ENCODE data around the gene CYP3A7. TPM values are rescaled to one million over a fixed set of nuclear protein-coding genes. Genes with fewer than 3 reads are reported as not detected.

CYP3A7 gene
- total and polyA plus RNA-seq, 2 donors (not counting 1 experiment from before 2014, with no cell fraction given): not detected

DNA sequence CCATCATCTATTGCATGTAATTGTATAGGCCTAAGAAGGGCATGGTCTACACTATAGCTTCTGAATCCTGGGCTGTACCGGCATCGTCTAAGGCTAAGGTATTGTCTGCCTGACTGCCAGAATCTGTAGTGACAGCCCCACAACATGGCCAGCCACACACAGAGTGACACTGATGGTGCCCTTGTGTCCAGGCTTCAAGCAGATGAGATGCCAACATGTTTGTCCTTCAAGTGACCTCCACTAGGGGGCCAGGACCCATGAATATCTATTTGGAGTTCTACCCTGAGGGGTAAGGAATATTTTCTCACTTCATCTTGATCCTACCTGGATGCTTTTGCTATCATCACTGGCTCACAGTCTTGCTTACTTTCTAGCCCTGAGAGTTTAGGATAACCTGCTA, 1.5 kb downstream of the CYP3A7 start:
- no peaks in the 10 kb centered on the region for H3K9me3 Mint-ChIP-seq (ENCODE audit: insufficient read depth)
- no peak overlapping the region for H3K4me3 Mint-ChIP-seq
- ChIA-PET CTCF (no interaction called here), POLR2A (no interaction called here)
- 100% methylated on average over 2 of the region's 2 CpGs for WGBS (ENCODE audit: insufficient coverage)
- Histone ChIP-seq H3K4me3 (ENCODE audit: control extremely low read depth in 1 of 5, extremely low read depth in 1 of 5, insufficient read depth in 1 of 5, low read depth in 2 of 5, low read length in 4 of 5) (no peak overlapping the region), H3K4me2 (replicated peaks; ENCODE audit: low read depth, low read length, poor library complexity, severe bottlenecking) (no peak overlapping the region), H3K79me2 (ENCODE audit: control insufficient read depth, insufficient read depth, low read length) (no peaks in the 10 kb centered on the region), H3K27ac (ENCODE audit: low read length in 2 of 2) (no peak overlapping the region), H3K27me3 (replicated peaks in 1 of 4; ENCODE audit: control extremely low read depth in 1 of 4, control insufficient read depth in 3 of 4, insufficient read depth in 4 of 4, low read length in 3 of 4) (peaks cover 0 to 3% (median 0%) of the 10 kb centered on the region in 4 experiments), H4K20me1 (ENCODE audit: control insufficient read depth, insufficient read depth, low read length, poor library complexity, severe bottlenecking) (no peaks in the 10 kb centered on the region), H3K36me3 (replicated peaks in 1 of 2; ENCODE audit: control extremely low read depth in 1 of 2, control insufficient read depth in 1 of 2, extremely low read depth in 1 of 2, insufficient read depth in 2 of 2, low read length in 1 of 2) (no peaks in the 10 kb centered on the region), H2AFZ (ENCODE audit: insufficient read depth, low read depth, low read length, poor library complexity, severe bottlenecking) (no peak overlapping the region), H3K4me1 (ENCODE audit: control insufficient read depth in 2 of 2, insufficient read depth in 2 of 2, low read length in 2 of 2) (no peaks in the 10 kb centered on the region), H3K9me3 (ENCODE audit: control extremely low read depth in 1 of 3, control insufficient read depth in 2 of 3, insufficient read depth in 1 of 3, low read length in 2 of 3) (no peaks in the 10 kb centered on the region), H3K9ac (ENCODE audit: low read length) (no peak overlapping the region)
- TF ChIP-seq CTCF (IDR thresholded peaks at IDR 0.05) (peak; percentile 41), EZH2 (IDR thresholded peaks at IDR 0.05; ENCODE audit: borderline replicate concordance, insufficient read depth, low read depth, low read length, poor library complexity, severe bottlenecking) (no peak)
- peaks cover 9% of the 10 kb centered on the region for H3K27me3 Mint-ChIP-seq
- intact Hi-C loops (cut with micrococcal nuclease): no loop called here
- H3K4me1 Mint-ChIP-seq: no peaks in the 10 kb centered on the region
- H3K27ac Mint-ChIP-seq: no peak overlapping the region
- no peak for ATAC-seq (ENCODE audit: low read depth)
- no peak for DNase-seq

GRCh38 chr7:99733003-99733402, 2.0 kb downstream of the CYP3A7 start:
- H3K27ac Mint-ChIP-seq: no peak overlapping the region
- ATAC-seq (ENCODE audit: low read depth) (no peak), DNase-seq (no peak)
- peaks cover 0 to 3% (median 0%) of the 10 kb centered on the region in 4 experiments for H3K27me3 ChIP-seq (replicated peaks in 1 of 4; ENCODE audit: control extremely low read depth in 1 of 4, control insufficient read depth in 3 of 4, insufficient read depth in 4 of 4, low read length in 3 of 4)
- H3K27me3 Mint-ChIP-seq: peaks cover 9% of the 10 kb centered on the region
- 100% methylated on average over 2 of the region's 3 CpGs for WGBS (ENCODE audit: insufficient coverage)
- H3K9me3 Mint-ChIP-seq (ENCODE audit: insufficient read depth): no peaks in the 10 kb centered on the region
- no peaks in the 10 kb centered on the region for H3K9me3 ChIP-seq (ENCODE audit: control extremely low read depth in 1 of 3, control insufficient read depth in 2 of 3, insufficient read depth in 1 of 3, low read length in 2 of 3)
- H3K4me3 Mint-ChIP-seq: no peak overlapping the region
- CTCF ChIA-PET: no interaction called here
- no peak overlapping the region for H3K4me3 ChIP-seq (ENCODE audit: control extremely low read depth in 1 of 5, extremely low read depth in 1 of 5, insufficient read depth in 1 of 5, low read depth in 2 of 5, low read length in 4 of 5)
- no peak overlapping the region for H3K4me2 ChIP-seq (replicated peaks; ENCODE audit: low read depth, low read length, poor library complexity, severe bottlenecking)
- no peaks in the 10 kb centered on the region for H3K36me3 ChIP-seq (replicated peaks in 1 of 2; ENCODE audit: control extremely low read depth in 1 of 2, control insufficient read depth in 1 of 2, extremely low read depth in 1 of 2, insufficient read depth in 2 of 2, low read length in 1 of 2)
- no peaks in the 10 kb centered on the region for H3K4me1 Mint-ChIP-seq
- POLR2A ChIA-PET: no interaction called here
- intact Hi-C loops (cut with micrococcal nuclease): no loop called here
- no peaks in the 10 kb centered on the region for H3K4me1 ChIP-seq (ENCODE audit: control insufficient read depth in 2 of 2, insufficient read depth in 2 of 2, low read length in 2 of 2)
- H3K9ac ChIP-seq (ENCODE audit: low read length): no peak overlapping the region
- no peak overlapping the region for H2AFZ ChIP-seq (ENCODE audit: insufficient read depth, low read depth, low read length, poor library complexity, severe bottlenecking)
- H3K27ac ChIP-seq (ENCODE audit: low read length in 2 of 2): no peak overlapping the region
- TF ChIP-seq EZH2 (IDR thresholded peaks at IDR 0.05; ENCODE audit: borderline replicate concordance, insufficient read depth, low read depth, low read length, poor library complexity, severe bottlenecking): no peak
- no peaks in the 10 kb centered on the region for H4K20me1 ChIP-seq (ENCODE audit: control insufficient read depth, insufficient read depth, low read length, poor library complexity, severe bottlenecking)
- no peaks in the 10 kb centered on the region for H3K79me2 ChIP-seq (ENCODE audit: control insufficient read depth, insufficient read depth, low read length)

All from B cell (primary cell).